Hepatocyte (in vitro differentiated cells): Measurements from ENCODE around the gene GNAO1.

Experiments used
- CTCF ChIP-seq: fragments of 200-600 bp; sonication (generic); IDR thresholded peaks from 2 replicates; pipeline ENCODE4 v1.5.1; 2016; ENCODE audit warnings: antibody characterized with exemption, mild to moderate bottlenecking; ENCODE audit not compliant: poor library complexity
- EZH2 ChIP-seq: fragments of 200-600 bp; sonication (generic); IDR thresholded peaks from 2 replicates; pipeline ENCODE4 v1.6.1; 2016; ENCODE audit warnings: antibody characterized with exemption, mild to moderate bottlenecking, borderline replicate concordance

DNA sequence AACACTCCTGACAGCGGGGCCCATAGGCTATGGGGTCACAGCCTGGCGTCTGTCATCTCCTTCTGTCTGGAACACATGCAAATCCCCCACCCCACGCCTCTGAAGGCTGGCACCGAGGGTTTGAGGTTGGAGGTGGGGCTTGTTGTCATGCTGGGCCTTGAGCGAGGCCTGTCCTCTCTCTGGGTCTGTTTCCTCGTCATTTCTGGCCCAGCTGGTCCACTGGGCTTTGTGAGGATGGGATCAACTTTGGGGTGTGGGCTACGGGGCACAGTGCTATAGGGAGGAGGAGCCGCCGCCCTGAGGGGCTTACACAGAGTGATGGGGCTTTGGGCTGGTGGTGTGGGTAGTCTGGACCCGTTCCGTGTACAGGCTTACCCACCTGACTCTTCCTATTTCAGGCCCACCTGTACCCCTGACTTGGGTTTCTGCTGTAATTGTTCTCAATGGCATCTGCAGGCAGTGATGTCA, 146.6 kb downstream of the GNAO1 start:
- TF ChIP-seq CTCF (no peak), EZH2 (no peak)
